K562 (cell line): ENCODE results near the gene PGP. TPM values are rescaled to one million over a fixed set of nuclear protein-coding genes. Genes with fewer than 3 reads are reported as not detected.

Source experiments
- ATAC-seq: fragments of 200-7000 bp; cut with Tn5 transposase; 3 replicates; pipeline ENCODE4 v1.9.1; 2020; ENCODE audit warnings: moderate library complexity
- BruUV-seq: library from RNA; stranded (reverse); fragments of 400-500 nt; replicated peaks from 2 replicates; lab custom pipeline; 2021; lab: Mats Ljungman, UMichigan
- CTCF ChIA-PET: fragments of 300-600 bp; formaldehyde crosslinking; extraction: SDS; loops from one replicate; lab custom pipeline; 2021; ENCODE audit warnings: low intra/inter-chr PET ratio; lab: Yijun Ruan, JAX
- POLR2A ChIA-PET: fragments of 300-600, 350-650 bp; sonication (Branson Sonifier 250); formaldehyde crosslinking; extraction: SDS; loops from one replicate; lab custom pipeline; 2021; ENCODE audit warnings: antibody characterized with exemption, inconsistent platforms; lab: Yijun Ruan, JAX
- DNase-seq, 4 experiments: peaks; one replicate each; pipeline versions ENCODE4 v3.0.0 to v3.0.0-alpha.2; 2011 to 2018; ENCODE audit warnings: low spot score in 3 of 4, mixed read lengths in 3 of 4; ENCODE audit errors: extremely low read depth in 1 of 4
- FAIRE-seq: peaks from 2 replicates; lab custom pipeline; 2011; peaks lifted over from hg19 to GRCh38; lab: Jason Lieb, UNC
- H2AFZ ChIP-seq: 2 replicates; pipeline ENCODE4 v1.6.0; 2011; ENCODE audit warnings: low read depth, low read length, control low read depth, inconsistent platforms
- H3K27ac ChIP-seq: fragments of 200-600 bp; 3 replicates; pipeline ENCODE4 v1.8.0; 2011; ENCODE audit warnings: low read depth, mild to moderate bottlenecking, control low read depth, inconsistent platforms, low read length, moderate library complexity, mixed read lengths; ENCODE audit errors: extremely low read depth
- H3K27me3 ChIP-seq, 2 experiments: fragments of 300-600 bp in 1 of 2; 2 replicates in 1 of 2; 3 replicates in 1 of 2; pipeline versions ENCODE4 v1.6.0 to v1.8.0; 2011; ENCODE audit warnings: inconsistent platforms in 2 of 2, low read length in 2 of 2, mild to moderate bottlenecking in 1 of 2, mixed read lengths in 1 of 2, moderate library complexity in 1 of 2; ENCODE audit not compliant: control insufficient read depth in 2 of 2, insufficient read depth in 2 of 2
- H3K36me3 ChIP-seq: fragments of 300-600 bp; 3 replicates; pipeline ENCODE4 v1.8.0; 2011; ENCODE audit warnings: mild to moderate bottlenecking, low read length, inconsistent platforms; ENCODE audit not compliant: control insufficient read depth, insufficient read depth
- H3K4me1 ChIP-seq, 2 experiments: fragments of 200-600 bp in 1 of 2; replicated peaks in 1 of 2; 2 replicates in 1 of 2; 3 replicates in 1 of 2; pipeline versions ENCODE4 v1.5.1 to v1.8.0; 2011; ENCODE audit warnings: inconsistent platforms in 2 of 2, low read length in 2 of 2, mild to moderate bottlenecking in 1 of 2, mixed read lengths in 1 of 2, moderate library complexity in 1 of 2; ENCODE audit not compliant: control insufficient read depth in 2 of 2, insufficient read depth in 2 of 2
- H3K4me2 ChIP-seq: 2 replicates; pipeline ENCODE4 v1.6.1; 2011; ENCODE audit warnings: low read length, control low read depth, inconsistent platforms, mixed read lengths; ENCODE audit not compliant: insufficient read depth
- H3K4me3 ChIP-seq: fragments of 200-600 bp; sonication (generic), shearing (Covaris generic); 2 replicates; pipeline ENCODE4 v1.5.1; 2016; ENCODE audit warnings: control low read depth, inconsistent platforms
- H3K79me2 ChIP-seq: fragments of 200-600 bp; 3 replicates; pipeline ENCODE4 v1.8.0; 2011; ENCODE audit warnings: low read length, inconsistent platforms; ENCODE audit not compliant: control insufficient read depth, insufficient read depth
- H3K9ac ChIP-seq, 2 experiments: 2 replicates each; pipeline versions ENCODE4 v1.6.0 to v1.6.1; 2011; ENCODE audit warnings: low read depth in 2 of 2, low read length in 2 of 2, control low read depth in 1 of 2, inconsistent platforms in 1 of 2, mild to moderate bottlenecking in 1 of 2, mixed read lengths in 1 of 2; ENCODE audit not compliant: insufficient read depth in 1 of 2
- H3K9me1 ChIP-seq: one replicate; pipeline ENCODE4 v1.6.0; 2011; ENCODE audit warnings: inconsistent platforms, mild to moderate bottlenecking, low read length, moderate library complexity; ENCODE audit not compliant: control insufficient read depth, insufficient read depth
- H3K9me3 ChIP-seq: replicated peaks from 2 replicates; pipeline ENCODE4 v1.5.1; 2011; ENCODE audit warnings: low read depth, low read length, inconsistent platforms; ENCODE audit not compliant: control insufficient read depth, insufficient read depth
- H4K20me1 ChIP-seq: replicated peaks from 2 replicates; pipeline ENCODE4 v1.6.1; 2011; ENCODE audit warnings: low read length, inconsistent platforms, mixed read lengths; ENCODE audit not compliant: control insufficient read depth, insufficient read depth
- EZH2 ChIP-seq: IDR thresholded peaks from 2 replicates; pipeline ENCODE4 v1.6.1; 2012; ENCODE audit warnings: low read depth, mild to moderate bottlenecking, inconsistent platforms, low read length, borderline replicate concordance
- MAZ ChIP-seq, 2 experiments: fragments of 450-650 bp in 1 of 2; sonication (generic) in 1 of 2; formaldehyde crosslinking; IDR thresholded peaks in 1 of 2; conservative IDR thresholded peaks in 1 of 2; 2 replicates each; pipeline versions ENCODE4 v1.4.0 to v1.5.0; 2020; ENCODE audit warnings: mild to moderate bottlenecking in 1 of 2, missing genetic modification reagents in 1 of 2
- NELFE ChIP-seq: IDR thresholded peaks from 2 replicates; pipeline ENCODE4 v1.6.1; 2011; ENCODE audit warnings: mild to moderate bottlenecking; ENCODE audit not compliant: insufficient read depth, insufficient read length
- RBM22 ChIP-seq: fragments of 200-400 bp; formaldehyde crosslinking; IDR thresholded peaks from 2 replicates; pipeline ENCODE4 v1.6.1; 2018; ENCODE audit warnings: low read length, low read depth; ENCODE audit not compliant: poor library complexity, severe bottlenecking
- SP2 ChIP-seq: IDR thresholded peaks from 2 replicates; pipeline ENCODE4 v1.6.1; 2011; ENCODE audit warnings: mild to moderate bottlenecking, low read depth, low read length, moderate library complexity; ENCODE audit not compliant: poor library complexity, severe bottlenecking; ENCODE audit errors: extremely low read depth
- ZC3H4 ChIP-seq: sonication (generic); formaldehyde crosslinking; IDR thresholded peaks from 2 replicates; pipeline ENCODE4 v1.9.0; 2021; ENCODE audit warnings: missing genetic modification reagents, borderline replicate concordance
- ZNF165 ChIP-seq: fragments of 250-450 bp; sonication (Bioruptor Pico); IDR thresholded peaks from 2 replicates; pipeline ENCODE4 v1.4.0; 2020; ENCODE audit warnings: borderline replicate concordance
- WGBS: fragments of 100-300 bp; shearing (Covaris generic); methylation state at CpG from one replicate; pipeline ENCODE4 v1.1.6; 2016; ENCODE audit warnings: low coverage, mixed read lengths; ENCODE audit not compliant: insufficient coverage; ENCODE audit errors: missing lambda C conversion rate; 5-methylcytosine and 5-hydroxymethylcytosine counted together
- in situ Hi-C: fragments of 300-500 bp; cut with MboI; formaldehyde crosslinking; loops from 4 replicates; pipeline ENCODE4 v1.15.0; 2018; ENCODE audit warnings: inconsistent platforms, mixed read lengths
- intact Hi-C: fragments of 100-400 bp; cut with micrococcal nuclease; formaldehyde crosslinking; loops from 2 replicates; pipeline ENCODE4 v1.14.2; 2022
- polyA plus RNA-seq, 8 experiments: library from polyadenylated mRNA; depleted of rRNA in 4 of 8; stranded (reverse) in 5 of 8; unstranded in 3 of 8; fragments of >200 nt; fragmentation: Nextera tagmentation in 2 of 8; fragmentation: Illumina TruSeq in 1 of 8; extraction: Ambion mirVana in 2 of 8; extraction: Trizol in 1 of 8; gene quantifications; 2 replicates each; pipeline versions ENCODE4 v1.2.1 to v1.2.3, GENCODE V29; 2011 to 2014; ENCODE audit warnings: inconsistent platforms in 1 of 8, missing spikeins in 1 of 8
- total RNA-seq, 7 experiments: library from RNA; depleted of rRNA in 6 of 7; stranded (reverse); fragments of >200 nt in 6 of 7; fragmentation: Illumina TruSeq in 2 of 7; extraction: Trizol in 2 of 7; gene quantifications; 2 replicates each; pipeline versions ENCODE4 v1.2.1 to v1.2.3, GENCODE V29; 2011 to 2021; ENCODE audit warnings: low replicate concordance in 1 of 7
- TF ChIP-seq, protein P1 (sequence below), 2 experiments: IDR thresholded peaks; 2 replicates each; pipeline ENCODE4 v1.6.1; 2012; ENCODE audit warnings: improper control_type of control experiment in 2 of 2, low read depth in 2 of 2, low read length in 2 of 2, borderline replicate concordance in 1 of 2
- TF ChIP-seq, protein P2 (sequence below): fragments of 150-350 bp; conservative IDR thresholded peaks from 2 replicates; pipeline ENCODE4 v1.6.1; 2014; ENCODE audit warnings: low read length
- TF ChIP-seq, protein P3 (sequence below): fragments of 250-450 bp; sonication (Bioruptor Pico); IDR thresholded peaks from 2 replicates; pipeline ENCODE4 v1.8.0; 2021; ENCODE audit warnings: mild to moderate bottlenecking, moderate library complexity
- TF ChIP-seq, protein P4 (sequence below): sonication (generic); formaldehyde crosslinking; IDR thresholded peaks from 2 replicates; pipeline ENCODE4 v1.9.0; 2022; ENCODE audit warnings: mild to moderate bottlenecking, missing genetic modification reagents
- TF ChIP-seq, protein P5 (sequence below), 2 experiments: IDR thresholded peaks; 2 replicates each; pipeline ENCODE4 v1.6.1; 2011; ENCODE audit warnings: borderline replicate concordance in 1 of 2, control low read depth in 1 of 2, low read depth in 1 of 2, low read length in 1 of 2, mild to moderate bottlenecking in 1 of 2, mixed read lengths in 1 of 2, moderate library complexity in 1 of 2; ENCODE audit not compliant: insufficient read depth in 1 of 2, insufficient read length in 1 of 2, poor library complexity in 1 of 2, severe bottlenecking in 1 of 2; ENCODE audit errors: extremely low read depth in 1 of 2

Gene PGP
- total and polyA plus RNA-seq, 9 of the 15 experiments (the other 6 are each of a cell fraction or from before 2014, with no cell fraction given) = 1.1 to 57.6 (median 19.6) TPM

DNA sequence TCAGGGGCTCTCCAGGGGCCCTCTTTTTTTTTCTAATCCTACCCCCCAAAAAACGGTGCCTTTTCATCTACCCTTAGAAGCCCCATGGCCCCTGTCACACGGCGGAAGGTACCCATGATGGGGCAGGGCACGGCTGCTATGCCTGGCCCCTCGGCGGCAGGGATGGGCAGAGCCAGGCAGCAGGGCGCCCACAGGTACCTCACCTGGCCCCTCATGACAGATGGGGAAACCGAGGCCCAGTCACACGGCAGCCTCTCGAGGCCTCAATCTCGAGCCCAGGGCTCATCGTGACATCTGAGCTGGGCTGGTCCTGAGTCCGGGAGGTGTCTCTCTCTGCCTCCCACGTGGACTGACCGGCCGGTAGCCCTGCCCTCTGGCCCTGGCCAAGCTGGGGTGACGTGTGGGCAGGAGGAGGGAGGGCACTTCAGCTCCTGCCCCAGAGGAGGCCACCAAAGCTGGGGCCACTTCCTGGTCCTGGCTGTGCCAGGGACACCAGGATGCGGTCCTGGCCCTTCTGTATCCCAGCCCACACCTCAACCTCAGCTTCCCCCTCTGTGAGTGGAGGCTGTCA is 47.5 kb downstream of the PGP start:
- ChIA-PET CTCF (no interaction called here), POLR2A (interaction anchor here (0.6 to 4.8 kb wide), 3 partner anchors 11 to 28 kb away, joined by 4 to 46 read pairs (median 7); partner anchors contain the start of gene TRAF7)
- ATAC-seq (no peak), FAIRE-seq (no peak), DNase-seq (no peak)
- WGBS = 91% methylated on average over 17 of the region's 18 CpGs
- Histone ChIP-seq H3K4me1 (peaks cover 0 to 47% of the 10 kb centered on the region in 2 experiments; a peak in 2 of 5 replicates), H3K9me3 (peaks cover 3% of the 10 kb centered on the region; the same call in 1 of the 2 replicates), H3K4me3 (no peak overlapping the region), H3K79me2 (peaks cover 27% of the 10 kb centered on the region), H3K9me1 (no peaks in the 10 kb centered on the region), H3K36me3 (peaks cover 67% of the 10 kb centered on the region), H3K9ac (no peak overlapping the region), H3K27ac (no peak overlapping the region), H3K27me3 (no peaks in the 10 kb centered on the region), H4K20me1 (no peaks in the 10 kb centered on the region), H3K4me2 (no peak overlapping the region), H2AFZ (no peak overlapping the region)
- BruUV-seq = no TSS peak
- intact Hi-C loops = no loop called here
- in situ Hi-C loops = no loop called here
- TF ChIP-seq, protein P1, sequence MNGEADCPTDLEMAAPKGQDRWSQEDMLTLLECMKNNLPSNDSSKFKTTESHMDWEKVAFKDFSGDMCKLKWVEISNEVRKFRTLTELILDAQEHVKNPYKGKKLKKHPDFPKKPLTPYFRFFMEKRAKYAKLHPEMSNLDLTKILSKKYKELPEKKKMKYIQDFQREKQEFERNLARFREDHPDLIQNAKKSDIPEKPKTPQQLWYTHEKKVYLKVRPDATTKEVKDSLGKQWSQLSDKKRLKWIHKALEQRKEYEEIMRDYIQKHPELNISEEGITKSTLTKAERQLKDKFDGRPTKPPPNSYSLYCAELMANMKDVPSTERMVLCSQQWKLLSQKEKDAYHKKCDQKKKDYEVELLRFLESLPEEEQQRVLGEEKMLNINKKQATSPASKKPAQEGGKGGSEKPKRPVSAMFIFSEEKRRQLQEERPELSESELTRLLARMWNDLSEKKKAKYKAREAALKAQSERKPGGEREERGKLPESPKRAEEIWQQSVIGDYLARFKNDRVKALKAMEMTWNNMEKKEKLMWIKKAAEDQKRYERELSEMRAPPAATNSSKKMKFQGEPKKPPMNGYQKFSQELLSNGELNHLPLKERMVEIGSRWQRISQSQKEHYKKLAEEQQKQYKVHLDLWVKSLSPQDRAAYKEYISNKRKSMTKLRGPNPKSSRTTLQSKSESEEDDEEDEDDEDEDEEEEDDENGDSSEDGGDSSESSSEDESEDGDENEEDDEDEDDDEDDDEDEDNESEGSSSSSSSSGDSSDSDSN (IDR thresholded peaks at IDR 0.05; ENCODE audit: borderline replicate concordance in 1 of 2, low read depth in 2 of 2, low read length in 2 of 2) = no peak
- TF ChIP-seq MAZ (CRISPR knock-in tag; conservative IDR thresholded peaks at IDR 0.05 in 1 of 2, IDR thresholded peaks at IDR 0.05 in 1 of 2) (no peak), EZH2 (no peak), SP2 (no peak), ZC3H4 (CRISPR knock-in tag) (no peak), ZNF165 (CRISPR knock-in tag) (no peak), RBM22 (no peak), NELFE (no peak)
- TF ChIP-seq, protein P2, sequence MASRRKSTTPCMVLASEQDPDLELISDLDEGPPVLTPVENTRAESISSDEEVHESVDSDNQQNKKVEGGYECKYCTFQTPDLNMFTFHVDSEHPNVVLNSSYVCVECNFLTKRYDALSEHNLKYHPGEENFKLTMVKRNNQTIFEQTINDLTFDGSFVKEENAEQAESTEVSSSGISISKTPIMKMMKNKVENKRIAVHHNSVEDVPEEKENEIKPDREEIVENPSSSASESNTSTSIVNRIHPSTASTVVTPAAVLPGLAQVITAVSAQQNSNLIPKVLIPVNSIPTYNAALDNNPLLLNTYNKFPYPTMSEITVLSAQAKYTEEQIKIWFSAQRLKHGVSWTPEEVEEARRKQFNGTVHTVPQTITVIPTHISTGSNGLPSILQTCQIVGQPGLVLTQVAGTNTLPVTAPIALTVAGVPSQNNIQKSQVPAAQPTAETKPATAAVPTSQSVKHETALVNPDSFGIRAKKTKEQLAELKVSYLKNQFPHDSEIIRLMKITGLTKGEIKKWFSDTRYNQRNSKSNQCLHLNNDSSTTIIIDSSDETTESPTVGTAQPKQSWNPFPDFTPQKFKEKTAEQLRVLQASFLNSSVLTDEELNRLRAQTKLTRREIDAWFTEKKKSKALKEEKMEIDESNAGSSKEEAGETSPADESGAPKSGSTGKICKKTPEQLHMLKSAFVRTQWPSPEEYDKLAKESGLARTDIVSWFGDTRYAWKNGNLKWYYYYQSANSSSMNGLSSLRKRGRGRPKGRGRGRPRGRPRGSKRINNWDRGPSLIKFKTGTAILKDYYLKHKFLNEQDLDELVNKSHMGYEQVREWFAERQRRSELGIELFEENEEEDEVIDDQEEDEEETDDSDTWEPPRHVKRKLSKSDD = no peak
- TF ChIP-seq, protein P3, sequence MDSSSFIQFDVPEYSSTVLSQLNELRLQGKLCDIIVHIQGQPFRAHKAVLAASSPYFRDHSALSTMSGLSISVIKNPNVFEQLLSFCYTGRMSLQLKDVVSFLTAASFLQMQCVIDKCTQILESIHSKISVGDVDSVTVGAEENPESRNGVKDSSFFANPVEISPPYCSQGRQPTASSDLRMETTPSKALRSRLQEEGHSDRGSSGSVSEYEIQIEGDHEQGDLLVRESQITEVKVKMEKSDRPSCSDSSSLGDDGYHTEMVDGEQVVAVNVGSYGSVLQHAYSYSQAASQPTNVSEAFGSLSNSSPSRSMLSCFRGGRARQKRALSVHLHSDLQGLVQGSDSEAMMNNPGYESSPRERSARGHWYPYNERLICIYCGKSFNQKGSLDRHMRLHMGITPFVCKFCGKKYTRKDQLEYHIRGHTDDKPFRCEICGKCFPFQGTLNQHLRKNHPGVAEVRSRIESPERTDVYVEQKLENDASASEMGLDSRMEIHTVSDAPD = no peak
- TF ChIP-seq, protein P4, sequence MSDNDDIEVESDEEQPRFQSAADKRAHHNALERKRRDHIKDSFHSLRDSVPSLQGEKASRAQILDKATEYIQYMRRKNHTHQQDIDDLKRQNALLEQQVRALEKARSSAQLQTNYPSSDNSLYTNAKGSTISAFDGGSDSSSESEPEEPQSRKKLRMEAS = no peak
- TF ChIP-seq, protein P5, sequence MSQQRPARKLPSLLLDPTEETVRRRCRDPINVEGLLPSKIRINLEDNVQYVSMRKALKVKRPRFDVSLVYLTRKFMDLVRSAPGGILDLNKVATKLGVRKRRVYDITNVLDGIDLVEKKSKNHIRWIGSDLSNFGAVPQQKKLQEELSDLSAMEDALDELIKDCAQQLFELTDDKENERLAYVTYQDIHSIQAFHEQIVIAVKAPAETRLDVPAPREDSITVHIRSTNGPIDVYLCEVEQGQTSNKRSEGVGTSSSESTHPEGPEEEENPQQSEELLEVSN (IDR thresholded peaks at IDR 0.05; ENCODE audit: borderline replicate concordance in 1 of 2, extremely low read depth in 1 of 2, insufficient read depth in 1 of 2, insufficient read length in 1 of 2, low read depth in 1 of 2, low read length in 1 of 2, poor library complexity in 1 of 2, severe bottlenecking in 1 of 2) = no peak
